Esophagus squamous epithelium (tissue), 4 donors: Measurements from ENCODE around the gene AGO1.

Experiments
- POLR2A ChIP-seq, 4 donors: fragments of 450-650 bp; IDR thresholded peaks; one replicate each; pipeline ENCODE4 v1.6.1; 2017; ENCODE audit warnings: antibody characterized with exemption in 4 of 4, mild to moderate bottlenecking in 4 of 4, moderate library complexity in 3 of 4
- TF ChIP-seq, protein P1 (sequence below), 6 experiments: fragments of 450-650 bp in 4 of 6; fragments of 200-600 bp in 2 of 6; sonication (generic) in 2 of 6; IDR thresholded peaks; one replicate each; pipeline ENCODE4 v1.5.1; 2016 to 2019; ENCODE audit warnings: antibody characterized with exemption in 6 of 6, mild to moderate bottlenecking in 4 of 6, moderate library complexity in 4 of 6

- TF ChIP-seq POLR2A (IDR thresholded peaks at IDR 0.05) = no peak
- TF ChIP-seq, protein P1, sequence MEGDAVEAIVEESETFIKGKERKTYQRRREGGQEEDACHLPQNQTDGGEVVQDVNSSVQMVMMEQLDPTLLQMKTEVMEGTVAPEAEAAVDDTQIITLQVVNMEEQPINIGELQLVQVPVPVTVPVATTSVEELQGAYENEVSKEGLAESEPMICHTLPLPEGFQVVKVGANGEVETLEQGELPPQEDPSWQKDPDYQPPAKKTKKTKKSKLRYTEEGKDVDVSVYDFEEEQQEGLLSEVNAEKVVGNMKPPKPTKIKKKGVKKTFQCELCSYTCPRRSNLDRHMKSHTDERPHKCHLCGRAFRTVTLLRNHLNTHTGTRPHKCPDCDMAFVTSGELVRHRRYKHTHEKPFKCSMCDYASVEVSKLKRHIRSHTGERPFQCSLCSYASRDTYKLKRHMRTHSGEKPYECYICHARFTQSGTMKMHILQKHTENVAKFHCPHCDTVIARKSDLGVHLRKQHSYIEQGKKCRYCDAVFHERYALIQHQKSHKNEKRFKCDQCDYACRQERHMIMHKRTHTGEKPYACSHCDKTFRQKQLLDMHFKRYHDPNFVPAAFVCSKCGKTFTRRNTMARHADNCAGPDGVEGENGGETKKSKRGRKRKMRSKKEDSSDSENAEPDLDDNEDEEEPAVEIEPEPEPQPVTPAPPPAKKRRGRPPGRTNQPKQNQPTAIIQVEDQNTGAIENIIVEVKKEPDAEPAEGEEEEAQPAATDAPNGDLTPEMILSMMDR (IDR thresholded peaks at IDR 0.05) = no peak
Measured at GRCh38 chr1:35834218-35834617, 48.8 kb upstream of the AGO1 start.
